K562 (cell line): Measurements from ENCODE around the gene POLR3GL. TPM values are rescaled to one million over a fixed set of nuclear protein-coding genes. Genes with fewer than 3 reads are reported as not detected.
A peak's percentile ranks its signal among the peaks of the same experiment; 100 is the strongest.

Experiments used
- ATAC-seq: fragments of 200-7000 bp; cut with Tn5 transposase; 3 replicates; pipeline ENCODE4 v1.9.1; 2020; ENCODE audit warnings: moderate library complexity
- BruUV-seq: library from RNA; stranded (reverse); fragments of 400-500 nt; replicated peaks from 2 replicates; lab custom pipeline; 2021; lab: Mats Ljungman, UMichigan
- CTCF ChIA-PET: fragments of 300-600 bp; formaldehyde crosslinking; extraction: SDS; loops from one replicate; lab custom pipeline; 2021; ENCODE audit warnings: low intra/inter-chr PET ratio; lab: Yijun Ruan, JAX
- POLR2A ChIA-PET: fragments of 300-600, 350-650 bp; sonication (Branson Sonifier 250); formaldehyde crosslinking; extraction: SDS; loops from one replicate; lab custom pipeline; 2021; ENCODE audit warnings: antibody characterized with exemption, inconsistent platforms; lab: Yijun Ruan, JAX
- DNase-seq, 4 experiments: peaks; one replicate each; pipeline versions ENCODE4 v3.0.0 to v3.0.0-alpha.2; 2011 to 2018; ENCODE audit warnings: low spot score in 3 of 4, mixed read lengths in 3 of 4; ENCODE audit errors: extremely low read depth in 1 of 4
- FAIRE-seq: peaks from 2 replicates; lab custom pipeline; 2011; peaks lifted over from hg19 to GRCh38; lab: Jason Lieb, UNC
- H2AFZ ChIP-seq: 2 replicates; pipeline ENCODE4 v1.6.0; 2011; ENCODE audit warnings: low read depth, low read length, control low read depth, inconsistent platforms
- H3K27ac ChIP-seq: fragments of 200-600 bp; 3 replicates; pipeline ENCODE4 v1.8.0; 2011; ENCODE audit warnings: low read depth, mild to moderate bottlenecking, control low read depth, inconsistent platforms, low read length, moderate library complexity, mixed read lengths; ENCODE audit errors: extremely low read depth
- H3K27me3 ChIP-seq, 2 experiments: fragments of 300-600 bp in 1 of 2; 2 replicates in 1 of 2; 3 replicates in 1 of 2; pipeline versions ENCODE4 v1.6.0 to v1.8.0; 2011; ENCODE audit warnings: inconsistent platforms in 2 of 2, low read length in 2 of 2, mild to moderate bottlenecking in 1 of 2, mixed read lengths in 1 of 2, moderate library complexity in 1 of 2; ENCODE audit not compliant: control insufficient read depth in 2 of 2, insufficient read depth in 2 of 2
- H3K36me3 ChIP-seq: fragments of 300-600 bp; 3 replicates; pipeline ENCODE4 v1.8.0; 2011; ENCODE audit warnings: mild to moderate bottlenecking, low read length, inconsistent platforms; ENCODE audit not compliant: control insufficient read depth, insufficient read depth
- H3K4me1 ChIP-seq, 2 experiments: fragments of 200-600 bp in 1 of 2; replicated peaks in 1 of 2; 2 replicates in 1 of 2; 3 replicates in 1 of 2; pipeline versions ENCODE4 v1.5.1 to v1.8.0; 2011; ENCODE audit warnings: inconsistent platforms in 2 of 2, low read length in 2 of 2, mild to moderate bottlenecking in 1 of 2, mixed read lengths in 1 of 2, moderate library complexity in 1 of 2; ENCODE audit not compliant: control insufficient read depth in 2 of 2, insufficient read depth in 2 of 2
- H3K4me2 ChIP-seq: 2 replicates; pipeline ENCODE4 v1.6.1; 2011; ENCODE audit warnings: low read length, control low read depth, inconsistent platforms, mixed read lengths; ENCODE audit not compliant: insufficient read depth
- H3K4me3 ChIP-seq: fragments of 200-600 bp; sonication (generic), shearing (Covaris generic); 2 replicates; pipeline ENCODE4 v1.5.1; 2016; ENCODE audit warnings: control low read depth, inconsistent platforms
- H3K79me2 ChIP-seq: fragments of 200-600 bp; 3 replicates; pipeline ENCODE4 v1.8.0; 2011; ENCODE audit warnings: low read length, inconsistent platforms; ENCODE audit not compliant: control insufficient read depth, insufficient read depth
- H3K9ac ChIP-seq, 2 experiments: 2 replicates each; pipeline versions ENCODE4 v1.6.0 to v1.6.1; 2011; ENCODE audit warnings: low read depth in 2 of 2, low read length in 2 of 2, control low read depth in 1 of 2, inconsistent platforms in 1 of 2, mild to moderate bottlenecking in 1 of 2, mixed read lengths in 1 of 2; ENCODE audit not compliant: insufficient read depth in 1 of 2
- H3K9me1 ChIP-seq: one replicate; pipeline ENCODE4 v1.6.0; 2011; ENCODE audit warnings: inconsistent platforms, mild to moderate bottlenecking, low read length, moderate library complexity; ENCODE audit not compliant: control insufficient read depth, insufficient read depth
- H3K9me3 ChIP-seq: replicated peaks from 2 replicates; pipeline ENCODE4 v1.5.1; 2011; ENCODE audit warnings: low read depth, low read length, inconsistent platforms; ENCODE audit not compliant: control insufficient read depth, insufficient read depth
- H4K20me1 ChIP-seq: replicated peaks from 2 replicates; pipeline ENCODE4 v1.6.1; 2011; ENCODE audit warnings: low read length, inconsistent platforms, mixed read lengths; ENCODE audit not compliant: control insufficient read depth, insufficient read depth
- CBFA2T2 ChIP-seq: fragments of 450-650 bp; conservative IDR thresholded peaks from 2 replicates; pipeline ENCODE4 v1.6.1; 2017; ENCODE audit warnings: mild to moderate bottlenecking
- E2F3 ChIP-seq: fragments of 250-450 bp; sonication (Bioruptor Pico); IDR thresholded peaks from 2 replicates; pipeline ENCODE4 v1.4.0; 2020; ENCODE audit warnings: mild to moderate bottlenecking
- PKNOX1 ChIP-seq: fragments of 450-650 bp; IDR thresholded peaks from 2 replicates; pipeline ENCODE4 v1.6.1; 2016
- RAD51 ChIP-seq: fragments of 450-650 bp; IDR thresholded peaks from 2 replicates; pipeline ENCODE4 v1.7.1; 2016; ENCODE audit warnings: low read depth, mild to moderate bottlenecking, borderline replicate concordance
- SP2 ChIP-seq: IDR thresholded peaks from 2 replicates; pipeline ENCODE4 v1.6.1; 2011; ENCODE audit warnings: mild to moderate bottlenecking, low read depth, low read length, moderate library complexity; ENCODE audit not compliant: poor library complexity, severe bottlenecking; ENCODE audit errors: extremely low read depth
- TAL1 ChIP-seq: fragments of 450-650 bp; IDR thresholded peaks from 2 replicates; pipeline ENCODE4 v1.6.1; 2016; ENCODE audit warnings: mild to moderate bottlenecking
- TOE1 ChIP-seq, 2 experiments: fragments of 450-650 bp in 1 of 2; sonication (generic) in 1 of 2; formaldehyde crosslinking in 1 of 2; IDR thresholded peaks; 2 replicates each; pipeline versions ENCODE4 v1.7.1 to v1.8.0; 2016 to 2022; ENCODE audit warnings: borderline replicate concordance in 2 of 2, mild to moderate bottlenecking in 2 of 2, antibody characterized with exemption in 1 of 2, inconsistent platforms in 1 of 2, low read depth in 1 of 2, missing genetic modification reagents in 1 of 2, moderate library complexity in 1 of 2
- ZKSCAN3 ChIP-seq: fragments of 250-450 bp; sonication (Bioruptor Pico); IDR thresholded peaks from 2 replicates; pipeline ENCODE4 v1.4.0; 2020
- ZNF384 ChIP-seq: IDR thresholded peaks from 2 replicates; pipeline ENCODE4 v1.6.1; 2012; ENCODE audit warnings: low read depth, low read length, improper control_type of control experiment
- ZSCAN29 ChIP-seq: fragments of 450-650 bp; IDR thresholded peaks from 2 replicates; pipeline ENCODE4 v1.6.1; 2017
- WGBS: fragments of 100-300 bp; shearing (Covaris generic); methylation state at CpG from one replicate; pipeline ENCODE4 v1.1.6; 2016; ENCODE audit warnings: low coverage, mixed read lengths; ENCODE audit not compliant: insufficient coverage; ENCODE audit errors: missing lambda C conversion rate; 5-methylcytosine and 5-hydroxymethylcytosine counted together
- in situ Hi-C: fragments of 300-500 bp; cut with MboI; formaldehyde crosslinking; loops from 4 replicates; pipeline ENCODE4 v1.15.0; 2018; ENCODE audit warnings: inconsistent platforms, mixed read lengths
- intact Hi-C: fragments of 100-400 bp; cut with micrococcal nuclease; formaldehyde crosslinking; loops from 2 replicates; pipeline ENCODE4 v1.14.2; 2022
- polyA plus RNA-seq, 8 experiments: library from polyadenylated mRNA; depleted of rRNA in 4 of 8; stranded (reverse) in 5 of 8; unstranded in 3 of 8; fragments of >200 nt; fragmentation: Nextera tagmentation in 2 of 8; fragmentation: Illumina TruSeq in 1 of 8; extraction: Ambion mirVana in 2 of 8; extraction: Trizol in 1 of 8; gene quantifications; 2 replicates each; pipeline versions ENCODE4 v1.2.1 to v1.2.3, GENCODE V29; 2011 to 2014; ENCODE audit warnings: inconsistent platforms in 1 of 8, missing spikeins in 1 of 8
- total RNA-seq, 7 experiments: library from RNA; depleted of rRNA in 6 of 7; stranded (reverse); fragments of >200 nt in 6 of 7; fragmentation: Illumina TruSeq in 2 of 7; extraction: Trizol in 2 of 7; gene quantifications; 2 replicates each; pipeline versions ENCODE4 v1.2.1 to v1.2.3, GENCODE V29; 2011 to 2021; ENCODE audit warnings: low replicate concordance in 1 of 7
- TF ChIP-seq, protein P1 (sequence below): fragments of 450-650 bp; formaldehyde crosslinking; IDR thresholded peaks from 2 replicates; pipeline ENCODE4 v1.4.0; 2022; ENCODE audit warnings: missing genetic modification characterization

POLR3GL gene
- total and polyA plus RNA-seq, 9 of the 15 experiments (the other 6 are each of a cell fraction or from before 2014, with no cell fraction given) = 14.6 to 48.4 (median 38.2) TPM

DNA sequence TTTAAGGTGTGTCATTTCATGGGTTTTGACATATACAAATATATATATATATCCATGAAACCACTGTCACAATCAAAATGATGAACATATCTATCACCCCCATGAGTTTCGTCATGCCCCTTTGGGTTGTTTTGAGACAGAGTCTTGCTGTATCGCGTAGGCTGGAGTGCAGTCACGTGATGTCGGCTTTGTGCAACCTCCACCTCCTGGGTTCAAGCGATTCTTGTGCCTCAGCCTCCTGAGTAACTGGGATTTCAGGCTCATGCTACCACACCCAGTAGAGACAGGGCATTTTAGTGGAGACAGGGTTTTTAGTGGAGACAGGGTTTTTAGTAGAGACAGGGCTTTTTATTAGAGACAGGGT lies 49.1 kb downstream of the POLR3GL start (continued):
- no peak for TF ChIP-seq PKNOX1
- TF ChIP-seq RAD51 = peak; percentile 83
- no peak for TF ChIP-seq ZNF384
- TF ChIP-seq SP2 = no peak
- peak; percentile 62 for TF ChIP-seq TOE1 (IDR thresholded peaks at IDR 0.05; ENCODE audit: borderline replicate concordance)
- no peak for TF ChIP-seq TOE1 (CRISPR knock-in tag; IDR thresholded peaks at IDR 0.05; ENCODE audit: borderline replicate concordance, low read depth)
- TF ChIP-seq CBFA2T2 = 0 out of 2 replicates have a peak, but pooled peaks have one; percentile 20
- TF ChIP-seq, all 486 proteins: peak for 7

GRCh38 chr1:146016891-146017290 lies 52.4 kb downstream of the POLR3GL start:
- CTCF ChIA-PET = interaction anchor here (1.1 kb wide), 1 partner anchor 38 kb away, joined by 3 read pairs; no protein-coding TSS in a partner anchor
- Histone ChIP-seq H3K79me2 (no peaks in the 10 kb centered on the region), H3K9me1 (no peaks in the 10 kb centered on the region), H3K27me3 (no peaks in the 10 kb centered on the region), H3K27ac (no peak overlapping the region), H3K4me1 (peaks cover 9 to 19% of the 10 kb centered on the region in 2 experiments), H3K4me3 (no peak overlapping the region), H4K20me1 (no peaks in the 10 kb centered on the region), H3K9me3 (no peaks in the 10 kb centered on the region), H3K4me2 (no peak overlapping the region), H2AFZ (peak overlapping the region; percentile 44; the same call in 1 of the 2 replicates), H3K36me3 (no peaks in the 10 kb centered on the region)
- intact Hi-C loops (loop anchor here (10.0 kb wide), 1 partner anchor 292 kb away; no protein-coding TSS in a partner anchor), in situ Hi-C loops (no loop called here)
- DNase-seq (no peak), FAIRE-seq (no peak)
- BruUV-seq = no TSS peak
- WGBS = 25% methylated on average over 1 of the region's 1 CpG
- POLR2A ChIA-PET = interaction anchor here (0.7 to 1.7 kb wide), 8 partner anchors 8 to 98 kb away, joined by 3 to 5 read pairs (median 4); partner anchors contain the start of gene RBM8A
- TF ChIP-seq ZSCAN29 (no peak), ZKSCAN3 (CRISPR knock-in tag) (no peak), TAL1 (no peak), E2F3 (CRISPR knock-in tag) (no peak)
- TF ChIP-seq, protein P1, sequence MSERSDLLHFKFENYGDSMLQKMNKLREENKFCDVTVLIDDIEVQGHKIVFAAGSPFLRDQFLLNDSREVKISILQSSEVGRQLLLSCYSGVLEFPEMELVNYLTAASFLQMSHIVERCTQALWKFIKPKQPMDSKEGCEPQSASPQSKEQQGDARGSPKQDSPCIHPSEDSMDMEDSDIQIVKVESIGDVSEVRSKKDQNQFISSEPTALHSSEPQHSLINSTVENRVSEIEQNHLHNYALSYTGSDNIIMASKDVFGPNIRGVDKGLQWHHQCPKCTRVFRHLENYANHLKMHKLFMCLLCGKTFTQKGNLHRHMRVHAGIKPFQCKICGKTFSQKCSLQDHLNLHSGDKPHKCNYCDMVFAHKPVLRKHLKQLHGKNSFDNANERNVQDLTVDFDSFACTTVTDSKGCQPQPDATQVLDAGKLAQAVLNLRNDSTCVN (CRISPR knock-in tag) = no peak
- TF ChIP-seq, all 486 proteins: peak for 0
- no peak for ATAC-seq
- H3K9ac ChIP-seq = no peak overlapping the region
